Measurements from ENCODE around the gene EXOC3.

DNA sequence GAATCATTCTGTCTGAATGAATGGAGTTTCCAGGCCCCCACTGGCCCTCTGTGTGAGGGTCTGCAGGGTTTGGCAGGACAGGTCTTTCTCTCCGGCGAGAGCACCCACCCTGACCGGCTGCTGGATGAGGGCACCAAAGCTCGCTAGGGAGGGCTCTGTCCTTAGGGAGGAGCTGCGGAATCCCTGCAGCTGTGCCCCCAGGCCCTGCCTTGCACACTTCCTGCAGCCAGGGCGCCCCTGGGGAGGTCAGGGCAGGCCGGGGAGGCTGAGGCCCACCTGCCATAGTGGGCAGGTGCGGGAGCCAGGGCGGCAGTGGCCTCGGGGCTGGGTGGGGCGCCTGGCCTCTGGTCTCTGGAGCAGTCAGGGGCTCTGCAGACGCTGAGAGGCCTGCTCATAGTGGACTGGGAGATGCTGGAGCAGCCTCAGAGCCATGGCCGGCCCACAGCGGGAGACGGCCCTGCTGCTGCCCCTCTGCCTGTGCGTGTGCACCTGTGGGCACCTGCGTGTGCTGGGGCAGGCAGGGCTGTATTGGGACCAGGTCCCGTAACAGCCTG, 36.1 kb downstream of the EXOC3 start:
- TF ChIP-seq, protein P1, sequence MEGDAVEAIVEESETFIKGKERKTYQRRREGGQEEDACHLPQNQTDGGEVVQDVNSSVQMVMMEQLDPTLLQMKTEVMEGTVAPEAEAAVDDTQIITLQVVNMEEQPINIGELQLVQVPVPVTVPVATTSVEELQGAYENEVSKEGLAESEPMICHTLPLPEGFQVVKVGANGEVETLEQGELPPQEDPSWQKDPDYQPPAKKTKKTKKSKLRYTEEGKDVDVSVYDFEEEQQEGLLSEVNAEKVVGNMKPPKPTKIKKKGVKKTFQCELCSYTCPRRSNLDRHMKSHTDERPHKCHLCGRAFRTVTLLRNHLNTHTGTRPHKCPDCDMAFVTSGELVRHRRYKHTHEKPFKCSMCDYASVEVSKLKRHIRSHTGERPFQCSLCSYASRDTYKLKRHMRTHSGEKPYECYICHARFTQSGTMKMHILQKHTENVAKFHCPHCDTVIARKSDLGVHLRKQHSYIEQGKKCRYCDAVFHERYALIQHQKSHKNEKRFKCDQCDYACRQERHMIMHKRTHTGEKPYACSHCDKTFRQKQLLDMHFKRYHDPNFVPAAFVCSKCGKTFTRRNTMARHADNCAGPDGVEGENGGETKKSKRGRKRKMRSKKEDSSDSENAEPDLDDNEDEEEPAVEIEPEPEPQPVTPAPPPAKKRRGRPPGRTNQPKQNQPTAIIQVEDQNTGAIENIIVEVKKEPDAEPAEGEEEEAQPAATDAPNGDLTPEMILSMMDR (conservative IDR thresholded peaks at IDR 0.05; ENCODE audit: low read length): no peak
- TF ChIP-seq EZH2phosphoT487 (IDR thresholded peaks at IDR 0.05; ENCODE audit: borderline replicate concordance): no peak
